MM.1S (cell line): ENCODE results near the gene CPLX1.
"Not testable (repeated sequence)": the region's sequence is repeated elsewhere in the genome, so short reads cannot be mapped to it uniquely, and the experiment has no call there.

Experiments used
- DNase-seq: peaks from one replicate; pipeline ENCODE4 v3.0.0-alpha.2; 2015
- H2AFZ ChIP-seq: fragments of 300-600 bp; sonication (generic); 2 replicates; pipeline ENCODE4 v1.6.0; 2016; ENCODE audit warnings: antibody characterized with exemption, low read length
- H3F3A ChIP-seq: fragments of 300-600 bp; sonication (generic); 2 replicates; pipeline ENCODE4 v1.6.1; 2016; ENCODE audit warnings: mild to moderate bottlenecking, antibody characterized with exemption, low read length, moderate library complexity, mixed read lengths; ENCODE audit not compliant: insufficient read depth
- H3K27ac ChIP-seq: fragments of 300-600 bp; sonication (generic); 2 replicates; pipeline ENCODE4 v1.5.1; 2016; ENCODE audit warnings: mild to moderate bottlenecking, low read length
- H3K27me3 ChIP-seq: fragments of 300-600 bp; sonication (generic); replicated peaks from 2 replicates; pipeline ENCODE4 v1.6.0; 2016; ENCODE audit warnings: low read length; ENCODE audit not compliant: insufficient read depth
- H3K36me3 ChIP-seq: fragments of 300-600 bp; sonication (generic); replicated peaks from 2 replicates; pipeline ENCODE4 v1.6.1; 2016; ENCODE audit warnings: mild to moderate bottlenecking, low read length, mixed read lengths; ENCODE audit not compliant: insufficient read depth
- H3K4me1 ChIP-seq: fragments of 300-600 bp; sonication (generic); 2 replicates; pipeline ENCODE4 v1.6.1; 2016; ENCODE audit warnings: low read length, mixed read lengths
- H3K4me2 ChIP-seq: fragments of 300-600 bp; sonication (generic); 2 replicates; pipeline ENCODE4 v1.6.0; 2016; ENCODE audit warnings: low read depth, low read length
- H3K4me3 ChIP-seq: fragments of 300-600 bp; sonication (generic); 2 replicates; pipeline ENCODE4 v1.5.1; 2016; ENCODE audit warnings: low read length, mixed read lengths
- H3K79me2 ChIP-seq: fragments of 300-600 bp; sonication (generic); 2 replicates; pipeline ENCODE4 v1.6.1; 2016; ENCODE audit warnings: mixed run types, low read length, mixed read lengths
- H3K9ac ChIP-seq: fragments of 300-600 bp; sonication (generic); 2 replicates; pipeline ENCODE4 v1.6.1; 2016; ENCODE audit warnings: low read length, mixed read lengths
- H3K9me2 ChIP-seq: fragments of 300-600 bp; sonication (generic); replicated peaks from 2 replicates; pipeline ENCODE4 v1.6.1; 2016; ENCODE audit warnings: mild to moderate bottlenecking, low read length, mixed read lengths; ENCODE audit not compliant: insufficient read depth
- H3K9me3 ChIP-seq: fragments of 300-600 bp; sonication (generic); replicated peaks from 2 replicates; pipeline ENCODE4 v1.6.1; 2016; ENCODE audit warnings: mild to moderate bottlenecking, low read length, mixed read lengths; ENCODE audit not compliant: insufficient read depth
- H4K20me1 ChIP-seq: fragments of 300-600 bp; sonication (generic); 2 replicates; pipeline ENCODE4 v1.6.1; 2016; ENCODE audit warnings: mild to moderate bottlenecking, low read length, moderate library complexity, mixed read lengths; ENCODE audit not compliant: insufficient read depth
- EZH2 ChIP-seq: fragments of 300-600 bp; sonication (generic); optimal IDR thresholded peaks from 2 replicates; pipeline ENCODE3; 2017; ENCODE audit warnings: low read depth, mild to moderate bottlenecking, antibody characterized with exemption, low read length, mixed read lengths
- EZH2phosphoT487 ChIP-seq: fragments of 300-600 bp; sonication (generic); IDR thresholded peaks from 2 replicates; pipeline ENCODE4 v1.6.1; 2018; ENCODE audit warnings: antibody characterized with exemption, low read length
- TF ChIP-seq, protein P1 (sequence below): fragments of 300-600 bp; sonication (generic); IDR thresholded peaks from 2 replicates; pipeline ENCODE4 v1.5.1; 2016; ENCODE audit warnings: antibody characterized with exemption, low read length, mixed read lengths

The CPLX1 gene

GRCh38 chr4:777520-778262 is 48.2 kb downstream of the CPLX1 start:
- no peak for TF ChIP-seq EZH2phosphoT487
- TF ChIP-seq, protein P1, sequence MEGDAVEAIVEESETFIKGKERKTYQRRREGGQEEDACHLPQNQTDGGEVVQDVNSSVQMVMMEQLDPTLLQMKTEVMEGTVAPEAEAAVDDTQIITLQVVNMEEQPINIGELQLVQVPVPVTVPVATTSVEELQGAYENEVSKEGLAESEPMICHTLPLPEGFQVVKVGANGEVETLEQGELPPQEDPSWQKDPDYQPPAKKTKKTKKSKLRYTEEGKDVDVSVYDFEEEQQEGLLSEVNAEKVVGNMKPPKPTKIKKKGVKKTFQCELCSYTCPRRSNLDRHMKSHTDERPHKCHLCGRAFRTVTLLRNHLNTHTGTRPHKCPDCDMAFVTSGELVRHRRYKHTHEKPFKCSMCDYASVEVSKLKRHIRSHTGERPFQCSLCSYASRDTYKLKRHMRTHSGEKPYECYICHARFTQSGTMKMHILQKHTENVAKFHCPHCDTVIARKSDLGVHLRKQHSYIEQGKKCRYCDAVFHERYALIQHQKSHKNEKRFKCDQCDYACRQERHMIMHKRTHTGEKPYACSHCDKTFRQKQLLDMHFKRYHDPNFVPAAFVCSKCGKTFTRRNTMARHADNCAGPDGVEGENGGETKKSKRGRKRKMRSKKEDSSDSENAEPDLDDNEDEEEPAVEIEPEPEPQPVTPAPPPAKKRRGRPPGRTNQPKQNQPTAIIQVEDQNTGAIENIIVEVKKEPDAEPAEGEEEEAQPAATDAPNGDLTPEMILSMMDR, result no peak
- no peak for TF ChIP-seq EZH2
- Histone ChIP-seq H3K9ac (no peak overlapping the region), H3K9me2 (no peaks in the 10 kb centered on the region), H4K20me1 (no peaks in the 10 kb centered on the region), H3K4me2 (no peak overlapping the region), H3K4me1 (no peaks in the 10 kb centered on the region), H3K27me3 (no peaks in the 10 kb centered on the region), H3K79me2 (peaks cover 68% of the 10 kb centered on the region), H3K9me3 (no peaks in the 10 kb centered on the region; the same call in 1 of the 2 replicates), H2AFZ (no peak overlapping the region), H3K36me3 (peaks cover 26% of the 10 kb centered on the region), H3K27ac (no peak overlapping the region), H3K4me3 (no peak overlapping the region), H3F3A (no peaks in the 10 kb centered on the region)
- DNase-seq, result no peak

GRCh38 chr4:776743-777441 is 49.0 kb downstream of the CPLX1 start:
- DNase-seq, result no peak
- Histone ChIP-seq H3K27me3 (no peaks in the 10 kb centered on the region), H3K36me3 (peaks cover 27% of the 10 kb centered on the region), H3K9me3 (no peaks in the 10 kb centered on the region; the same call in 1 of the 2 replicates), H3K27ac (no peak overlapping the region), H2AFZ (no peak overlapping the region), H3F3A (no peaks in the 10 kb centered on the region), H3K4me2 (no peak overlapping the region), H3K9ac (no peak overlapping the region), H3K4me3 (no peak overlapping the region), H3K4me1 (no peaks in the 10 kb centered on the region), H3K79me2 (peaks cover 69% of the 10 kb centered on the region), H4K20me1 (no peaks in the 10 kb centered on the region), H3K9me2 (no peaks in the 10 kb centered on the region)
- TF ChIP-seq EZH2, result no peak
- no peak for TF ChIP-seq EZH2phosphoT487
- TF ChIP-seq, protein P1, result no peak

DNA sequence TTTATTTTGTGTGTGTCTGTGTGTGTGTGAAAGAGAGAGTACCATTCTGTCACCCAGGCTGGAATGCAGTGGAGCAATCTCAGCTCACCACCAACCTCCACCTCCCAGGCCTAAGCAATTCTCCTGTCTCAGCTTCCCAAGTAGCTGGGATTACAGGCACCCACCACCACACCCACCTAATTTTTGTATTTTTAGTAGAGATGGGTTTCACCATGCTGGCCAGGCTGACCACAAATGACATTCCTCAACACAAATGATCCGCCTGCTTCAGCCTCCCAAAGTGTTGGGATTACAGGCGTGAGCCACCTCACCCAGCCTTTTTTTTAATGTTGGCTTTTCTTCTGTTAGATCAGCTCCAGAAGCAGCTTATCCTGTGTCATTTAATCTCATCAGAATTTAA is 50.4 kb downstream of the CPLX1 start:
- H3K4me3 ChIP-seq, H3K4me1 ChIP-seq, H3K27me3 ChIP-seq, H2AFZ ChIP-seq, H3K9me3 ChIP-seq, DNase-seq, H3F3A ChIP-seq, H3K9me2 ChIP-seq, H3K4me2 ChIP-seq, H4K20me1 ChIP-seq, H3K27ac ChIP-seq, H3K9ac ChIP-seq: not testable (repeated sequence)
- Histone ChIP-seq H3K36me3 (peaks cover 27% of the 10 kb centered on the region), H3K79me2 (peaks cover 59% of the 10 kb centered on the region)

- not testable (repeated sequence) for H3K4me2 ChIP-seq, H3K9me2 ChIP-seq, H3K4me3 ChIP-seq, H3K9ac ChIP-seq, H2AFZ ChIP-seq, H3K4me1 ChIP-seq, DNase-seq, H3K9me3 ChIP-seq, H3K27ac ChIP-seq, H3K27me3 ChIP-seq, H4K20me1 ChIP-seq, H3F3A ChIP-seq
- Histone ChIP-seq H3K36me3 (peaks cover 27% of the 10 kb centered on the region), H3K79me2 (peaks cover 57% of the 10 kb centered on the region)
Observed at GRCh38 chr4:774419-775092, 51.4 kb downstream of the CPLX1 start.
